Hematopoietic multipotent progenitor cell treated with erythropoietin and hydrocortisone succinate and interleukin-3 and kit ligand, for 6 days (in vitro differentiated cells): Measurements from ENCODE around the gene HDAC9.

Experiments used
- DNase-seq: peaks from one replicate; pipeline ENCODE4 v3.0.0-alpha.2; 2015

The HDAC9 gene

GRCh38 chr7:18526368-18526878 lies 30.9 kb downstream of the HDAC9 start:
- no peak for DNase-seq

DNA sequence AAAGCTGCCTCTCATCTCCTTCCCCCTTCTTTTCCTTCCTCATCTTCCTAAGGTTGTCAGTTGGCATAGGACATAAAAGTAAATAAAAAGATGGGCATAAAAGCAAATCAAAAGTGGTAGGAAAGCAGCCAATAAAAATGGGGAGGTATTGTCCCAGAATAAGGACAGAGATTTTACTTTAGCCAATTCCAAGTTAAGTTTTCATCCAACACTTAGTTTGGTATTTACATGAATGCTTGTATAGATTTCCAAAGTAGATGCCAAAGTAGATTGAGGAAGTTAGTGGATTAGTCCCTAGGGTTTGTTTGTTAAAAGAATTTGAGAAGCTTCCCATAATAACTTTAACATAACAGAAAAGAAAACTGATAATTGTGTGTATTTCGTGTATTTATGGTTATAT lies 33.7 kb downstream of the HDAC9 start:
- no peak for DNase-seq

DNA sequence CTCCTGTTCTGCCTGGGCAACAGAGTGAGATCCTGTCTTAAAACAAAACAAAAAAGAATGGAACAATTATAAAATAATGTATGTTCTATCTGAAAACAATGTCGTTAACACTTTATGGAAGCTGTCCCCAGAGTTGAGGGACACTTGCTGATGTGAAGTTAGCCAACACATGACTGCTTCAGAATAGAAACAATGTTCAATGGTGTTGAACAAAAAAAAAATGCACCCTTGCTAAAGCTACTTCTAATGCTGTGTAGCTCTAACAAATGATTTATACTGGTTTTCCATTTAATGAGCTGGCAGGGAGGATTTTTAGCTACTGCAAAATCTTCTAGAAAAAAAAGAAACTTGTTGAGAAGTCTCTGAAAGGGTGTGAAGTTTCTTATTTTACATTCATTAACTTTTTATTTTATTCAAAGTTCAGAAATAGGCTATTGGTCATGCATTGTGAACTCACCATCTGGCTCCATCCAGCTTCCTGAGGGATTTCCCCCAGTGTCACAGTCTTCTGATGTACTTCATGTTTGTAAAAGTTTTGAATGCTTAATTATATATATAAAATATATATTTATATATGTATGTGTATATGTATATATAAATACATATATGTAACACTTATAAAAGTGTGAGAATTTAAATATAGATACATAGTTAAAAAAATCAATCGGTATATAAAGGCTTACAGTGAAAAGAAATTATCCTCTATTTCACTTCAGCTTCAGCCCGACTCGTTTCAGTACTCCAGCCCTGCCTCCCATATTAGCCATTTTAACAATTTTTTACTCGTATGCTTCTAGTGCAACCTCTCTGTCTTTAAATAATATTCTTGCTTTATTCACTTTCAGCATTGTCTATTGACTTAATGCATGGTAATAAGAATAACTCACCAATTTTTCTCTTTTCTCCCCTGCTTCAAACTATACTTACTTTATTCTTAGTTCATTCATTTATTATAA lies 35.0 kb downstream of the HDAC9 start:
- DNase-seq: no peak

GRCh38 chr7:18531539-18531938 lies 36.0 kb downstream of the HDAC9 start:
- DNase-seq: no peak

DNA sequence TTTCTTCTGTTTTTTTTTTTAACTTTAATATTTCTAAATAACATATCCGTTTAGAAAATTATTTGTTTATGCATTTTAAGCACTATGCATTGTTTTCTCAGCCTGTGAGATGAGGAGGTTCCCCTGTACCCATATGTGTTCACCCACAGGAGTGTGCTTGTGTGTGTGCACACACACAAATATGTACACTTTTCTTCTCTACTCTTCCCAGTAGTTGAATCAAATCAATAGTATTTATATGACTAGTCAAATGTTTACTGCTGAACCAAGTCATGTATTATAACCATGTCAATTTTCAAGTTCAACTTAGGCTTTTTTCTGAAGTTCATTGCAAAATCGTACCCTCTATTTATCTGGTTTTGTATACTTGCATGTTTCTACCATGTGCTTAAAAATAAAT lies 37.3 kb downstream of the HDAC9 start:
- no peak for DNase-seq

GRCh38 chr7:18534481-18534880 lies 38.9 kb downstream of the HDAC9 start:
- DNase-seq: no peak

- no peak for DNase-seq
These were observed 40.4 kb downstream of the HDAC9 start for GRCh38 chr7:18535810-18536415.

GRCh38 chr7:18536486-18536885 lies 40.9 kb downstream of the HDAC9 start:
- no peak for DNase-seq

DNA sequence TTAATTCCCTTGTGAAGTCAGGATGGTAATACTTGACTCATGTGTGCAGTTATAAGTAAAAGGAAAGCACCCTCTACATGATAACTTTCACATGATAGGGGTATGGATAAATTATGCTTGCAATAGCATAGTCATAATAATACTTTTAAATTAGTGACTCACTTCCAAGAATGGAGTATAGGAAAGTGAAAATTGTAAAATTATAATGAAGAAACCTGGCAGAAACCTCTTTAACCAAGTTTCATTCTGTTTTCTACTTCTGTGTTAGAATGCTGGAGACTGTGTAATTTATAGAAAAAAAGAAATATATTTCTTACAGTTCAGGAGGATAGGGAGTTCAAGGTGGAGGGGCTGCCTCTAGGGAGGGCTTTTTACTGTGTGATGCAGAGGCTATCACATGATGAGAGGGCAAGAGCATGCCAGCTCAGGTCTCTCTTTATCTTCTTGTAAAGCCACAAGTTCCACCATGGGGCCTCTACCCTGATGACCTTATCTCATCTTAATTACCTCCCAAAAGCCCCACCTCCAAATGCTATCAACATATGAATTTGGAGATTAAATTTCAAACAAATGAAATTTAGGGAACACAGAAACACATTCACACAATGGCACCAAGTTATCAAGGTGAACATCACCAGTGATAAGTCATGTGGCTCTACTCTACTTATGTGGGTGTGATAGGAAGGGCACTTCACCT lies 43.2 kb downstream of the HDAC9 start:
- peak; percentile 8 for DNase-seq

- no peak for DNase-seq
These were observed 44.8 kb downstream of the HDAC9 start for GRCh38 chr7:18540396-18540795.

DNA sequence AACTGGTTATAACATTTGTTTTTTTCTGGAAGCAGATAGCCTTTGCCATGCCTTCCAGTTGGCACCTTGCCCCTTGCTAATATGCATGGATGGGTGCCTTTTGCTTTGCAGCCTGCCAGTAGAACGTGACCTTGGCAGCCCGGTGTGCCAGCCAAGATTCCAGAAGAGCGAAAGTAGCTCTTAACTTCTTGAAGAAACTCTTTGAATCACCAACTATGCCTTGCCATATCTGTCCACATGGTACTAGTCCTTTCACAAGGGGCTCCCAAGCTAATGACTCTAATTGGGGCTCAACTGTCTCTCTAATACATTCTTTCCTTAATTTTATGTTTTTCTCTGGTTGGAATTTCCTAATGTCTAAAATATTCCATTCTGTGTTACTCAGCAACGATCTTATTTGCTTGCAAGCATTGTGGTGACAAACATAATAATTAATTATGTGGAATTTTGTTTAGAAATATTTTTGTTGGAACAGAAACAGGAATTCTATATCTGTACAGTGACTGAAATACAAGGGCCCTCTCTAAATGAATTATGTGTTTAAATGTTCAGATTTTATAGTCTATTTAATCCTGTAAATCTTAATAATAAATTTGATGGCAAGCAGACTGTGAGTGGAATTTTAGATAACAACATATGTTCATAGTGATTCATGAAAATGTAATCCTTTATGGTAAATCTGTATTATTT lies 45.8 kb downstream of the HDAC9 start:
- DNase-seq: no peak

- no peak for DNase-seq
These were observed 46.3 kb downstream of the HDAC9 start for GRCh38 chr7:18541871-18542212.

- no peak for DNase-seq
These were observed 51.0 kb downstream of the HDAC9 start for GRCh38 chr7:18546576-18546975.

DNA sequence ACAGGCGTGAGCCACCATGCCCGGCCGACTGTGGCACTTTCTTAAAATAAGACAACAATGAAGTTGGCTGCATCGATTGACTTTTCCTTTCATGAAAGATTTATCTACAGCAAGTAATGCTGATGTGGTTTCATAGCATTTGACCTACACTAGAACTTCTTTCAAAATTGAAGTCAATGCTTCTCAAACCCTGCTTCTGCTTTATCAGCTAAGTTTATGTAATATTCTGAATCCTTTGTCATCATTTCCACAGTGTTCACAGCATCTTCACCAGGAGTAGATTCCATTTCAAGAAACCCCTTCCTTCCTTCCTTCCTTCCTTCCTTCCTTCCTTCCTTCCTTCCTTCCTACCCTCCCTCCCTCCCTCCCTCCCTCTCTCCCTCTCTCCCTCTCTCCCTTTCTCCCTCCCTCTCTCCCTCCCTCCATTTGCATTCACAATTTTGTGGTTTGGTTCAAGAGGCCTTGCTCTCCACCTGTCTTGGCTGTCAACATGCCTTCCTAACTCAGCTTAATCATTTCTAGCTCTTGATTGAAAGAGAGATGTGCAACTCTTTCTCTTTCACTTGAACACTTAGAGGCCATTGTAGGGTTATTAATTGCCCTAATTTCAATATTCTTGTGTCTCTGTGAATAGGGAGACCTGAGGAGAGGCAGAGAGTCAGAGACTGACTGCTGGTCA lies 52.1 kb downstream of the HDAC9 start:
- no peak for DNase-seq

DNA sequence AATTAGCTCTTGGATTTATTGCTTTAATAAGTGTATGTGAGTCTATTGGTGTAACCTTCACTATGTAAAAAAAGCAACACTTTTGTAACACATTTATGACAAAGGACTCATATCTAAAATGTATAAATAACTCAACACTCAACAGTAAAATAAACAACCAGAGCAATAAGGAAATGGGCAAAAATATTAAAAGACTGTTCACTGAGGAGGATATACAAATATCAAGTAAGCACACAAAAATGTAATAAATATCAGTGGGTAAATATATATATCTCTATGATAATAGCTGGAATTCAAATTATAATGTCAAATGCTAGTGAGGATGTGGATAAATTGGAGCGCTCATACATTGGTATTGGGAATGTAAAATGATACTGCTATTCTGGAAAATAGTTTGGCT lies 53.0 kb downstream of the HDAC9 start:
- DNase-seq: no peak

DNA sequence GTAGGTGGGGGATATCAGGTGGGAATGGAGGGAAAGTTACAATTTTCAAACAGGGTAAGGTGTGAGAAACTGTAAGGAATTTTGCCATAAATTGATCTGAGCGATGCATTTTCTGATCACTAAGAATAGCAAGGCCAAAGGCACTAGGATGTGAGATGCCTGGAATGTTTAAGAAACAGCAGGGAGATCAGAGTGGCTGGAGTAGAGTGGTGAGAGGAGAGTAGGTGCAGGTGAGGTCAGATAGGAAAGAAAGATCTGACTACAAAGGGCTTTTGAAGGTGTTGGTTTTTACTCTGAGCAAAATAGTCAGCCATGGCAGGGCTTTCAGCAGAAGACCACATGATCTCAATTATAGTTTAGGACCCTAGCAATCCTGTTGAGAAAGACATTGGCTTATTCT lies 55.0 kb downstream of the HDAC9 start:
- DNase-seq: no peak

DNA sequence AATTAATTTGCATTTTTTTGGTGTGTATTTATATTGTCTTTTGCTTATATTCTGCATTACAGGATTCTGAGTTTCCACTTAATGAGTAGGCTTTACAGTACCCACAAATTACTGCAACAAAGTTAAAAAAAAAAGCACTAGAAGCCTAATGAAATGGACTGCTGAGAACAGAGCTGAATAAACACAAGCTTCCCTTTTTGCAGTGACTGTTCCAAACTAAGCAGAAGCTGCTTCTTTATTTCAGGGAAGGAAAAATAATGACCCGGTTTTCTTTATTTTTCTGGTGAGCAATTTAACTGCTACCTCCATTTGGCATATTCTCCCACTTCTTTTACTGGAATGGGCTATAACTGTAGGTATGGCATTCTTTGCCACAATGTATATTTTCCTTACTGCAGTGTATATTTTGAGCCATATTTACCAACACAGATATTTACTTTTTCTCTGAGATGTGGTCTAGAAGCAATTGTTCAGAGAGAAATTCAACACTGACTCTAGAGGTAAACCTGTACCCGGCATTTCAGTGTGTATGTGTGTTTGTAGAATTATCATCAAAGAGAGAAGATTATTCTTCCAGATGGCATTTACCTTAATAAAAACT lies 56.9 kb downstream of the HDAC9 start:
- DNase-seq: peak; percentile 40

- no peak for DNase-seq
These were observed 57.5 kb downstream of the HDAC9 start for GRCh38 chr7:18552943-18553604.

- DNase-seq: no peak
These were observed 58.1 kb downstream of the HDAC9 start for GRCh38 chr7:18553605-18554003.

GRCh38 chr7:18555120-18555519 lies 59.6 kb downstream of the HDAC9 start:
- no peak for DNase-seq

DNA sequence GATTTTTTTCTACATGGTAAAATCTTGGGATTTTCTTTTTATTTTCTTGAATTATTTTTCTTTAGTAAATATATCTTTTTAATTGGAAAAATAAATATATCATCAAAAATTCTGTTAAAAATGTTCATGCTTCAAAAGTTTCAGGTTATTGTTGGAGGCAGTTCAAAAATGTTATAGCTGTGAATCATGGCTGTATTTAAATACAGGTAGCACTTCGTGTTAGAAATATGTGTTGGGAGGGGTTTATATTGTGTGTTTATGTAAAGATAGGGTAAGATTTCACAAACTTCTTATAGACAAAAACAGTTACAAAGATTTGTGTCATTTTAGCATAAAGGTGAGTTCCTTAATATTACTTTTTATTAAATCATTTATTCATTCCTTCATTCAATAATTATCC lies 60.4 kb downstream of the HDAC9 start:
- DNase-seq: no peak

DNA sequence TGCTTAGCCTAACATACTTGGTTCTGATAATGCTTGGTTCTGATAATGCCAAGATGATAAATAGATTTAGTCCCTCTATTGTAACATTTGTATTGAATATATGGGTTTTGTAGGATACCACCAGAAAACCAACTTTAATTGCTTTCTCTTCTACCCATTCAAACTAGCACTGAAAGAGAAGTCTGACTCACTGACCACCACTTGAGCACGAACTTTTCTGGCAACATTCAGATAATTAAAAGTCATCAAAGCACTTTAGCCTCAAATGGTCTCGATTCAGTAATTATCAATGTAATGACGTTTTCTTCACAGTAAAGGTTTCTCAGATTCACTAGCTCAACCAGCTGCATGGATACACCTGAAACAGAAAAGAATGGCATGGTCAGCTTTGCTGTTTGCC lies 63.0 kb downstream of the HDAC9 start:
- no peak for DNase-seq
